SK-N-SH (cell line): ENCODE results near the gene NR5A1.

Experiments
- EP300 ChIP-seq, 2 experiments: IDR thresholded peaks; 2 replicates each; pipeline versions ENCODE4 v1.4.0 to v1.6.1; 2012; ENCODE audit warnings: borderline replicate concordance in 1 of 2, low read depth in 1 of 2, low read length in 1 of 2
- MEF2A ChIP-seq: IDR thresholded peaks from 2 replicates; pipeline ENCODE4 v1.4.0; 2012; ENCODE audit warnings: low read depth, borderline replicate concordance
- SIN3A ChIP-seq: IDR thresholded peaks from 2 replicates; pipeline ENCODE4 v1.6.1; 2012; ENCODE audit warnings: low read depth, mild to moderate bottlenecking, low read length, moderate library complexity, borderline replicate concordance
- TF ChIP-seq, protein P1 (sequence below): fragments of 200-600 bp; sonication (generic); IDR thresholded peaks from 2 replicates; pipeline ENCODE4 v1.6.1; 2017; ENCODE audit warnings: antibody characterized with exemption, mild to moderate bottlenecking, moderate library complexity
- TF ChIP-seq, protein P2 (sequence below): IDR thresholded peaks from 2 replicates; pipeline ENCODE4 v1.4.0; 2012; ENCODE audit warnings: low read depth, borderline replicate concordance

DNA sequence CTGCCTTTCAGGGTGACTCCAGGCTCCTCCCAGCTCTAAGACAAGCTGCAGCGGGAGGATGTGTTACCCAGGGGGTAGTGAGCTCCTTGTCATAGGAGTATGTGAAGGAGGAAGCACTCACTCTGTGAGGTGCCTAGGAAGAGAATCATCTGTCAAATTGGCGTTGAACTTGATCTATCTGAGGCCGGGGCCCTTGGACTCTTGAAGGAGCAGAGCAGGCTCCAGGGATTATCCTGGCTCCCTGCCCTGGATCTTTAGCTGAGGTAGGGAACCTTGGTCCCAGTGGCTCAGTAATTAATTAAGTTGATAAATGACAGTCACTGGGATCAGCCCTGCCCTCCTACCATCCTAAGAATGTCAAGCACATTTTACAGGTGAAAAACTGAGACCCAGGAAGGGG is 41.5 kb downstream of the NR5A1 start:
- TF ChIP-seq, protein P1, sequence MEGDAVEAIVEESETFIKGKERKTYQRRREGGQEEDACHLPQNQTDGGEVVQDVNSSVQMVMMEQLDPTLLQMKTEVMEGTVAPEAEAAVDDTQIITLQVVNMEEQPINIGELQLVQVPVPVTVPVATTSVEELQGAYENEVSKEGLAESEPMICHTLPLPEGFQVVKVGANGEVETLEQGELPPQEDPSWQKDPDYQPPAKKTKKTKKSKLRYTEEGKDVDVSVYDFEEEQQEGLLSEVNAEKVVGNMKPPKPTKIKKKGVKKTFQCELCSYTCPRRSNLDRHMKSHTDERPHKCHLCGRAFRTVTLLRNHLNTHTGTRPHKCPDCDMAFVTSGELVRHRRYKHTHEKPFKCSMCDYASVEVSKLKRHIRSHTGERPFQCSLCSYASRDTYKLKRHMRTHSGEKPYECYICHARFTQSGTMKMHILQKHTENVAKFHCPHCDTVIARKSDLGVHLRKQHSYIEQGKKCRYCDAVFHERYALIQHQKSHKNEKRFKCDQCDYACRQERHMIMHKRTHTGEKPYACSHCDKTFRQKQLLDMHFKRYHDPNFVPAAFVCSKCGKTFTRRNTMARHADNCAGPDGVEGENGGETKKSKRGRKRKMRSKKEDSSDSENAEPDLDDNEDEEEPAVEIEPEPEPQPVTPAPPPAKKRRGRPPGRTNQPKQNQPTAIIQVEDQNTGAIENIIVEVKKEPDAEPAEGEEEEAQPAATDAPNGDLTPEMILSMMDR: no peak
- TF ChIP-seq MEF2A: no peak
- no peak for TF ChIP-seq EP300 (IDR thresholded peaks at IDR 0.05; ENCODE audit: borderline replicate concordance in 1 of 2, low read depth in 1 of 2, low read length in 1 of 2)
- TF ChIP-seq SIN3A: no peak
- TF ChIP-seq, protein P2, sequence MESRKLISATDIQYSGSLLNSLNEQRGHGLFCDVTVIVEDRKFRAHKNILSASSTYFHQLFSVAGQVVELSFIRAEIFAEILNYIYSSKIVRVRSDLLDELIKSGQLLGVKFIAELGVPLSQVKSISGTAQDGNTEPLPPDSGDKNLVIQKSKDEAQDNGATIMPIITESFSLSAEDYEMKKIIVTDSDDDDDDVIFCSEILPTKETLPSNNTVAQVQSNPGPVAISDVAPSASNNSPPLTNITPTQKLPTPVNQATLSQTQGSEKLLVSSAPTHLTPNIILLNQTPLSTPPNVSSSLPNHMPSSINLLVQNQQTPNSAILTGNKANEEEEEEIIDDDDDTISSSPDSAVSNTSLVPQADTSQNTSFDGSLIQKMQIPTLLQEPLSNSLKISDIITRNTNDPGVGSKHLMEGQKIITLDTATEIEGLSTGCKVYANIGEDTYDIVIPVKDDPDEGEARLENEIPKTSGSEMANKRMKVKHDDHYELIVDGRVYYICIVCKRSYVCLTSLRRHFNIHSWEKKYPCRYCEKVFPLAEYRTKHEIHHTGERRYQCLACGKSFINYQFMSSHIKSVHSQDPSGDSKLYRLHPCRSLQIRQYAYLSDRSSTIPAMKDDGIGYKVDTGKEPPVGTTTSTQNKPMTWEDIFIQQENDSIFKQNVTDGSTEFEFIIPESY: no peak
